CD14-positive monocyte (primary cell): ENCODE results near the gene EIF3J. TPM values are rescaled to one million over a fixed set of nuclear protein-coding genes. Genes with fewer than 3 reads are reported as not detected.

Experiments
- DNase-seq, 3 donors: peaks; one replicate each; pipeline ENCODE4 v3.0.0-alpha.2; 2011 to 2022
- H2AFZ ChIP-seq: 2 replicates; pipeline ENCODE4 v1.6.0; 2012; ENCODE audit warnings: mild to moderate bottlenecking, low read depth, low read length, inconsistent platforms; ENCODE audit not compliant: insufficient read depth, poor library complexity, severe bottlenecking
- H3K27ac ChIP-seq, 2 donors: 1 replicate in 1 of 2; 2 replicates in 1 of 2; pipeline ENCODE4 v1.5.1; 2012 to 2013; ENCODE audit warnings: low read length in 2 of 2, control low read depth in 1 of 2, inconsistent platforms in 1 of 2, low read depth in 1 of 2, mild to moderate bottlenecking in 1 of 2
- H3K27me3 ChIP-seq, 2 donors: one replicate each; pipeline versions ENCODE4 v1.6.0 to v1.6.1; 2011 to 2013; ENCODE audit warnings: low read length in 2 of 2; ENCODE audit not compliant: control insufficient read depth in 2 of 2, insufficient read depth in 2 of 2
- H3K36me3 ChIP-seq, 2 donors: replicated peaks in 1 of 2; 1 replicate in 1 of 2; 2 replicates in 1 of 2; pipeline versions ENCODE4 v1.5.1 to v1.6.1; 2012 to 2013; ENCODE audit warnings: low read length in 2 of 2, control low read depth in 1 of 2, inconsistent platforms in 1 of 2, mild to moderate bottlenecking in 1 of 2; ENCODE audit not compliant: insufficient read depth in 2 of 2, control insufficient read depth in 1 of 2
- H3K4me1 ChIP-seq, 2 donors: 1 replicate in 1 of 2; 2 replicates in 1 of 2; pipeline versions ENCODE4 v1.5.1 to v1.6.1; 2012 to 2013; ENCODE audit warnings: low read length in 2 of 2, control low read depth in 1 of 2, inconsistent platforms in 1 of 2, mild to moderate bottlenecking in 1 of 2, moderate library complexity in 1 of 2; ENCODE audit not compliant: insufficient read depth in 2 of 2, control insufficient read depth in 1 of 2
- H3K4me2 ChIP-seq: replicated peaks from 2 replicates; pipeline ENCODE3; 2012; ENCODE audit warnings: low read length, moderate library complexity, mild to moderate bottlenecking; ENCODE audit not compliant: poor library complexity, severe bottlenecking; ENCODE audit errors: extremely low read depth
- H3K4me3 ChIP-seq, 3 experiments: fragments of 200-600 bp in 1 of 3; sonication (generic) in 1 of 3; replicated peaks in 1 of 3; 1 replicate in 2 of 3; 2 replicates in 1 of 3; pipeline ENCODE4 v1.5.1; 2011 to 2013; ENCODE audit warnings: low read length in 3 of 3, mild to moderate bottlenecking in 3 of 3, control low read depth in 2 of 3, low read depth in 2 of 3, inconsistent platforms in 1 of 3, moderate library complexity in 1 of 3
- H3K79me2 ChIP-seq: 2 replicates; pipeline ENCODE4 v1.6.0; 2012; ENCODE audit warnings: mild to moderate bottlenecking, control low read depth, inconsistent platforms, low read length, moderate library complexity; ENCODE audit not compliant: insufficient read depth
- H3K9ac ChIP-seq: 2 replicates; pipeline ENCODE4 v1.6.0; 2017; ENCODE audit warnings: low read length, mild to moderate bottlenecking; ENCODE audit not compliant: insufficient read depth, poor library complexity, severe bottlenecking
- H3K9me3 ChIP-seq, 2 donors: replicated peaks in 1 of 2; 1 replicate in 1 of 2; 2 replicates in 1 of 2; pipeline versions ENCODE4 v1.5.1 to v1.6.1; 2012 to 2013; ENCODE audit warnings: low read length in 2 of 2, control low read depth in 1 of 2; ENCODE audit not compliant: control insufficient read depth in 1 of 2, insufficient read depth in 1 of 2
- H4K20me1 ChIP-seq: 2 replicates; pipeline ENCODE4 v1.6.0; 2012; ENCODE audit warnings: mild to moderate bottlenecking, low read length, control low read depth, moderate library complexity; ENCODE audit not compliant: insufficient read depth
- H3K27ac Mint-ChIP-seq, 7 donors: one replicate each; pipeline ENCODE4 v1.8.0; 2020; ENCODE audit warnings: mild to moderate bottlenecking in 7 of 7, mixed read lengths in 7 of 7, moderate library complexity in 6 of 7, inconsistent platforms in 2 of 7
- H3K27me3 Mint-ChIP-seq, 3 donors: one replicate each; pipeline ENCODE4 v1.8.0; 2021 to 2022; ENCODE audit warnings: low read depth in 3 of 3, mild to moderate bottlenecking in 3 of 3, mixed read lengths in 3 of 3, moderate library complexity in 3 of 3, inconsistent platforms in 1 of 3
- H3K36me3 Mint-ChIP-seq, 2 donors: one replicate each; pipeline ENCODE4 v1.8.0; 2020; ENCODE audit warnings: mixed read lengths in 2 of 2, inconsistent platforms in 1 of 2, mild to moderate bottlenecking in 1 of 2
- H3K4me1 Mint-ChIP-seq: one replicate; pipeline ENCODE4 v1.8.0; 2020; ENCODE audit warnings: mild to moderate bottlenecking, mixed read lengths
- H3K4me3 Mint-ChIP-seq, 2 donors: one replicate each; pipeline ENCODE4 v1.8.0; 2020; ENCODE audit warnings: mild to moderate bottlenecking in 2 of 2, mixed read lengths in 2 of 2, moderate library complexity in 1 of 2
- H3K9me3 Mint-ChIP-seq, 7 donors: one replicate each; pipeline ENCODE4 v1.8.0; 2020 to 2022; ENCODE audit warnings: mixed read lengths in 7 of 7, mild to moderate bottlenecking in 6 of 7, moderate library complexity in 6 of 7, inconsistent platforms in 2 of 7
- CTCF ChIP-seq: fragments of 200-600 bp; IDR thresholded peaks from one replicate; pipeline ENCODE4 v1.8.0; 2022; ENCODE audit warnings: antibody characterized with exemption, mild to moderate bottlenecking
- WGBS: methylation state at CpG from one replicate; pipeline ENCODE4 v1.1.5; 2013; ENCODE audit warnings: missing lambda C conversion rate; ENCODE audit not compliant: insufficient coverage; 5-methylcytosine and 5-hydroxymethylcytosine counted together
- intact Hi-C, 2 donors: fragments of 100-400 bp; cut with micrococcal nuclease; formaldehyde crosslinking; loops; one replicate each; pipeline versions ENCODE4 v1.15.0 to v1.15.1; 2023
- polyA minus RNA-seq: library from RNA; depleted of rRNA, polyadenylated mRNA; stranded (reverse); fragments of >200 nt; gene quantifications from 2 replicates; pipeline ENCODE4 v1.2.3, GENCODE V29; 2012
- polyA plus RNA-seq, 3 donors: library from polyadenylated mRNA; depleted of rRNA in 1 of 3; unstranded in 2 of 3; stranded (reverse) in 1 of 3; fragments of 300-500 nt in 2 of 3; fragments of >200 nt in 1 of 3; fragmentation: Illumina TruSeq in 2 of 3; gene quantifications; 1 replicate in 2 of 3; 2 replicates in 1 of 3; pipeline ENCODE4 v1.2.3, GENCODE V29; 2012 to 2021
- total RNA-seq, 12 experiments: library from RNA in 1 of 12; stranded (reverse) in 1 of 12; fragments of 120-200 nt in 1 of 12; gene quantifications; one replicate each; pipeline ENCODE4 v1.2.4 and lab custom pipeline; 2013 to 2026; ENCODE audit warnings: mixed read lengths in 6 of 12, inconsistent platforms in 1 of 12

EIF3J gene
- total RNA-seq (2013), result 26.2 TPM
- polyA plus RNA-seq (10 to 100 TPM in 2 of 3 donors, 1 to 10 TPM in 1; 9.7 to 20.1 (median 13.5) TPM), polyA minus RNA-seq (10.1 and 12.3 TPM in 2 replicates), total RNA-seq (lab: John Stamatoyannopoulos, UW) (46.4 to 114 (median 67.0) reads per million in 11 experiments)

GRCh38 chr15:44536962-44537734 is at the start of gene EIF3J:
Gene EIF3J, plus strand, starts transcription at chr15:44537147. Its CDS starts 48 bp downstream, at chr15:44537195.
- Histone ChIP-seq H3K9ac (peak within 1 kb of the TSS; percentile 99), H3K4me3 (peak within 1 kb of the TSS; percentile 86 to 95 (median 90)), H3K36me3 (peaks cover 14 to 19% of the 10 kb centered on the region in 2 donors), H3K4me2 (peak within 1 kb of the TSS; percentile 93), H3K79me2 (peaks cover 58% of the 10 kb centered on the region), H3K4me1 (peaks cover 12 to 27% of the 10 kb centered on the region in 2 donors), H4K20me1 (peaks cover 20% of the 10 kb centered on the region), H2AFZ (peak within 1 kb of the TSS; percentile 93), H3K27ac (peak within 1 kb of the TSS; percentile 94 to 96), H3K9me3 (no peaks in the 10 kb centered on the region), H3K27me3 (no peaks in the 10 kb centered on the region)
- Mint-ChIP-seq H3K4me1 (peaks cover 32% of the 10 kb centered on the region), H3K9me3 (peaks cover 0 to under 1% (median 0%) of the 10 kb centered on the region in 7 donors), H3K4me3 (peak within 1 kb of the TSS; percentile 85 to 93), H3K27ac (peak within 1 kb of the TSS; percentile 93 to 98 (median 96)), H3K27me3 (no peaks in the 10 kb centered on the region), H3K36me3 (peaks cover 23 to 32% of the 10 kb centered on the region in 2 donors)
- TF ChIP-seq CTCF, result no peak
- under 1% methylated on average over 88 of the region's 97 CpGs for WGBS
- peak; percentile 97 to 98 (median 97) for DNase-seq
- intact Hi-C loops, result loop anchor here (5.0 to 10.0 kb wide), 4 partner anchors 110 to 252 kb away; partner anchors contain the start of genes CTDSPL2 (in 1 of the 2), GOLM2 (in 1 of the 2) and SPG11 (in 1 of the 2)

- Mint-ChIP-seq H3K27me3 (no peaks in the 10 kb centered on the region), H3K4me3 (no peak overlapping the region), H3K4me1 (no peaks in the 10 kb centered on the region), H3K27ac (peak overlapping the region in 2 of 7 donors; percentile 8 to 36), H3K9me3 (no peaks in the 10 kb centered on the region), H3K36me3 (peaks cover 51 to 82% of the 10 kb centered on the region in 2 donors)
- WGBS, result 100% methylated on average over 1 of the region's 1 CpG
- H3K36me3 ChIP-seq, result peaks cover 56 to 100% of the 10 kb centered on the region in 2 donors
- no peaks in the 10 kb centered on the region for H3K9me3 ChIP-seq
- no peak for TF ChIP-seq CTCF
- no peaks in the 10 kb centered on the region for H3K4me1 ChIP-seq
- H3K27me3 ChIP-seq, result no peaks in the 10 kb centered on the region
- H2AFZ ChIP-seq, result no peak overlapping the region
- DNase-seq, result peak in 1 of 3 donors; percentile 8
- no peak overlapping the region for H3K27ac ChIP-seq
- peaks cover 4% of the 10 kb centered on the region for H3K79me2 ChIP-seq
- H3K9ac ChIP-seq, result no peak overlapping the region
- intact Hi-C loops, result no loop called here
- H4K20me1 ChIP-seq, result no peaks in the 10 kb centered on the region
- no peak overlapping the region for H3K4me2 ChIP-seq
- no peak overlapping the region for H3K4me3 ChIP-seq
These were observed 47.5 kb upstream of the EIF3J start for GRCh38 chr15:44489464-44489863.
